Left lung (tissue), 10 donors: Measurements from ENCODE around the gene FAM50A. TPM values are rescaled to one million over a fixed set of nuclear protein-coding genes. Genes with fewer than 3 reads are reported as not detected.
A peak's percentile ranks its signal among the peaks of the same experiment; 100 is the strongest.

ENCODE experiments used
- ATAC-seq: fragments of 200-7000 bp; cut with Tn5 transposase; one replicate; pipeline ENCODE4 v1.9.1; 2020; ENCODE audit warnings: moderate library complexity
- DNase-seq, 4 donors: peaks; one replicate each; pipeline ENCODE4 v3.0.0-alpha.2; 2013 to 2020
- H3K27ac ChIP-seq, 2 donors: fragments of 200-600 bp; sonication (generic) in 1 of 2; one replicate each; pipeline versions ENCODE4 v1.5.0 to v1.8.0; 2020 to 2021
- H3K27me3 ChIP-seq, 2 donors: fragments of 200-600 bp; sonication (generic) in 1 of 2; one replicate each; pipeline versions ENCODE4 v1.5.0 to v1.8.0; 2020 to 2021
- H3K36me3 ChIP-seq, 2 donors: fragments of 200-600 bp; sonication (generic) in 1 of 2; one replicate each; pipeline versions ENCODE4 v1.5.0 to v1.8.0; 2020 to 2021
- H3K4me1 ChIP-seq, 2 donors: fragments of 200-600 bp; one replicate each; pipeline ENCODE4 v1.8.0; 2021
- H3K4me3 ChIP-seq, 2 donors: fragments of 200-600 bp; sonication (generic) in 1 of 2; one replicate each; pipeline versions ENCODE4 v1.5.0 to v1.8.0; 2020 to 2021; ENCODE audit warnings: mild to moderate bottlenecking in 1 of 2
- H3K9me3 ChIP-seq, 2 donors: fragments of 200-600 bp; sonication (generic) in 1 of 2; one replicate each; pipeline versions ENCODE4 v1.5.0 to v1.8.0; 2020 to 2021
- CTCF ChIP-seq, 2 donors: fragments of 200-600 bp; sonication (generic) in 1 of 2; IDR thresholded peaks; one replicate each; pipeline versions ENCODE4 v1.5.0 to v1.8.0; 2021; ENCODE audit warnings: antibody characterized with exemption in 2 of 2
- intact Hi-C, 2 donors: fragments of 100-400 bp; cut with DNase I; formaldehyde crosslinking; loops; one replicate each; pipeline versions ENCODE4 v1.11.2 to v1.14.2; 2022
- polyA plus RNA-seq, 6 donors: library from polyadenylated mRNA; unstranded; fragments of 120-200 nt; gene quantifications; one replicate each; pipeline ENCODE4 v1.2.1, GENCODE V29; 2013; ENCODE audit not compliant: insufficient read length in 6 of 6
- total RNA-seq, 2 donors: library from RNA; stranded (reverse); fragmentation: NEBNext Ultra II Directional; extraction: Animal tissue kit (Norgen Biotek cat#: 25700); gene quantifications; one replicate each; pipeline ENCODE4 v1.2.1, GENCODE V29; 2021
- donor health status: DM: no; HTN: yes; CAD: no.
- donor health status: DM: no; HTN: no; CAD: no.

Gene FAM50A
- total and polyA plus RNA-seq, 8 donors = 43.1 to 82.1 (median 49.1) TPM

GRCh38 chrX:154444755-154445246 lies 860 bp downstream of the FAM50A start:
- no peak for TF ChIP-seq CTCF (IDR thresholded peaks at IDR 0.05)
- H3K4me1 ChIP-seq = peaks cover 0 to 13% of the 10 kb centered on the region in 2 donors
- H3K4me3 ChIP-seq = peak overlapping the region; percentile 44 to 66
- intact Hi-C loops = no loop called here
- peak overlapping the region in 1 of 2 donors; percentile 74 for H3K27ac ChIP-seq
- DNase-seq = no peak
- H3K27me3 ChIP-seq = no peaks in the 10 kb centered on the region
- peaks cover 0 to 60% of the 10 kb centered on the region in 2 donors for H3K36me3 ChIP-seq
- no peaks in the 10 kb centered on the region for H3K9me3 ChIP-seq
- ATAC-seq = no peak

GRCh38 chrX:154445776-154446175 lies 1.8 kb downstream of the FAM50A start:
- intact Hi-C loops = no loop called here

GRCh38 chrX:154446430-154446829 lies 2.5 kb downstream of the FAM50A start:
- Histone ChIP-seq H3K27me3 (no peaks in the 10 kb centered on the region), H3K36me3 (peaks cover 0 to 60% of the 10 kb centered on the region in 2 donors), H3K27ac (no peak overlapping the region), H3K4me3 (no peak overlapping the region), H3K9me3 (no peaks in the 10 kb centered on the region), H3K4me1 (peaks cover 0 to 13% of the 10 kb centered on the region in 2 donors)
- TF ChIP-seq CTCF (IDR thresholded peaks at IDR 0.05) = no peak
- intact Hi-C loops = no loop called here
- no peak for DNase-seq
- ATAC-seq = no peak

More at GRCh38 chrX:154445776-154446175, 1.8 kb downstream of the FAM50A start:
- DNase-seq (no peak), ATAC-seq (no peak)
- Histone ChIP-seq H3K27ac (no peak overlapping the region), H3K4me3 (no peak overlapping the region), H3K36me3 (peaks cover 0 to 60% of the 10 kb centered on the region in 2 donors), H3K27me3 (no peaks in the 10 kb centered on the region), H3K9me3 (no peaks in the 10 kb centered on the region), H3K4me1 (peaks cover 0 to 13% of the 10 kb centered on the region in 2 donors)
- TF ChIP-seq CTCF (IDR thresholded peaks at IDR 0.05) = no peak

- Histone ChIP-seq H3K4me3 (no peak overlapping the region), H3K9me3 (no peaks in the 10 kb centered on the region), H3K27ac (no peak overlapping the region), H3K36me3 (peaks cover 0 to 53% of the 10 kb centered on the region in 2 donors), H3K27me3 (no peaks in the 10 kb centered on the region), H3K4me1 (peaks cover 0 to 13% of the 10 kb centered on the region in 2 donors)
- TF ChIP-seq CTCF (IDR thresholded peaks at IDR 0.05) = no peak
- ATAC-seq (no peak), DNase-seq (no peak)
- intact Hi-C loops = no loop called here
These were observed 4.5 kb downstream of the FAM50A start for GRCh38 chrX:154448484-154448883.

GRCh38 chrX:154449618-154450017 lies 5.7 kb downstream of the FAM50A start:
- H3K4me3 ChIP-seq = no peak overlapping the region
- H3K27ac ChIP-seq = no peak overlapping the region
- no peaks in the 10 kb centered on the region for H3K9me3 ChIP-seq
- no peak for DNase-seq
- no peaks in the 10 kb centered on the region for H3K27me3 ChIP-seq
- H3K4me1 ChIP-seq = peaks cover 0 to 11% of the 10 kb centered on the region in 2 donors
- no peak for TF ChIP-seq CTCF (IDR thresholded peaks at IDR 0.05)
- peaks cover 0 to 53% of the 10 kb centered on the region in 2 donors for H3K36me3 ChIP-seq
- intact Hi-C loops = no loop called here
- no peak for ATAC-seq
